ENCODE results near the gene LAMTOR4. TPM values are rescaled to one million over a fixed set of nuclear protein-coding genes. Genes with fewer than 3 reads are reported as not detected.

The LAMTOR4 gene
- total RNA-seq, 2 donors from 2014 or later = 124 to 145 TPM

GRCh38 chr7:100153708-100154535, 5.2 kb downstream of the LAMTOR4 start:
- no peak overlapping the region for H3K4me3 Mint-ChIP-seq
- H3K27me3 Mint-ChIP-seq = no peaks in the 10 kb centered on the region
- ATAC-seq (no peak), DNase-seq (ENCODE audit: low spot score) (no peak)
- peak overlapping the region in 1 of 2 donors; percentile 41 for H3K27ac Mint-ChIP-seq
- peaks cover 16% of the 10 kb centered on the region for H3K36me3 Mint-ChIP-seq
- H3K9me3 Mint-ChIP-seq = no peaks in the 10 kb centered on the region
- peaks cover 23 to 24% of the 10 kb centered on the region in 2 donors for H3K4me1 Mint-ChIP-seq (ENCODE audit: low read depth in 2 of 2)

- H3K27me3 Mint-ChIP-seq = no peaks in the 10 kb centered on the region
- H3K9me3 Mint-ChIP-seq = no peaks in the 10 kb centered on the region
- no peak for ATAC-seq
- no peak overlapping the region for H3K4me3 Mint-ChIP-seq
- peaks cover 16% of the 10 kb centered on the region for H3K36me3 Mint-ChIP-seq
- no peak overlapping the region for H3K27ac Mint-ChIP-seq
- H3K4me1 Mint-ChIP-seq (ENCODE audit: low read depth in 2 of 2) = peaks cover 23% of the 10 kb centered on the region in 2 donors
- no peak for DNase-seq (ENCODE audit: low spot score)
These were observed 6.2 kb downstream of the LAMTOR4 start for GRCh38 chr7:100154651-100155491.

- Mint-ChIP-seq H3K27me3 (no peaks in the 10 kb centered on the region), H3K27ac (peak overlapping the region in 1 of 2 donors; percentile 92), H3K9me3 (no peaks in the 10 kb centered on the region), H3K36me3 (peaks cover 8% of the 10 kb centered on the region), H3K4me1 (ENCODE audit: low read depth in 2 of 2) (peaks cover 15 to 17% of the 10 kb centered on the region in 2 donors), H3K4me3 (no peak overlapping the region)
- DNase-seq (ENCODE audit: low spot score) (no peak), ATAC-seq (no peak)
These were observed 7.0 kb downstream of the LAMTOR4 start for GRCh38 chr7:100155553-100156317.

- ATAC-seq (no peak), DNase-seq (ENCODE audit: low spot score) (no peak)
- Mint-ChIP-seq H3K4me1 (ENCODE audit: low read depth in 2 of 2) (peaks cover 15 to 17% of the 10 kb centered on the region in 2 donors), H3K27me3 (no peaks in the 10 kb centered on the region), H3K36me3 (peaks cover 8% of the 10 kb centered on the region), H3K4me3 (peak overlapping the region; percentile 80), H3K27ac (peak overlapping the region; percentile 66 to 92), H3K9me3 (no peaks in the 10 kb centered on the region)
These were observed 7.8 kb downstream of the LAMTOR4 start for GRCh38 chr7:100156331-100157068.

- no peak for ATAC-seq
- Mint-ChIP-seq H3K27me3 (no peaks in the 10 kb centered on the region), H3K4me1 (ENCODE audit: low read depth in 2 of 2) (peaks cover 14 to 17% of the 10 kb centered on the region in 2 donors), H3K9me3 (no peaks in the 10 kb centered on the region), H3K27ac (peak overlapping the region; percentile 66 to 92), H3K4me3 (peak overlapping the region; percentile 80), H3K36me3 (peaks cover 7% of the 10 kb centered on the region)
- no peak for DNase-seq (ENCODE audit: low spot score)
These were observed 8.3 kb downstream of the LAMTOR4 start for GRCh38 chr7:100157069-100157333.

- peak in 1 of 2 donors; percentile 4 for ATAC-seq
- H3K9me3 Mint-ChIP-seq = no peaks in the 10 kb centered on the region
- peak overlapping the region; percentile 66 to 92 for H3K27ac Mint-ChIP-seq
- no peaks in the 10 kb centered on the region for H3K27me3 Mint-ChIP-seq
- peaks cover 8 to 12% of the 10 kb centered on the region in 2 donors for H3K4me1 Mint-ChIP-seq (ENCODE audit: low read depth in 2 of 2)
- H3K4me3 Mint-ChIP-seq = peak overlapping the region; percentile 80
- peaks cover 2% of the 10 kb centered on the region for H3K36me3 Mint-ChIP-seq
- peak; percentile 40 for DNase-seq (ENCODE audit: low spot score)
These were observed 8.9 kb downstream of the LAMTOR4 start for GRCh38 chr7:100157334-100158228.

- Mint-ChIP-seq H3K4me1 (ENCODE audit: low read depth in 2 of 2) (peaks cover 6 to 11% of the 10 kb centered on the region in 2 donors), H3K27ac (peak within 1 kb of the TSS; percentile 71 to 92), H3K4me3 (peak within 1 kb of the TSS; percentile 80), H3K36me3 (no peaks in the 10 kb centered on the region), H3K9me3 (no peaks in the 10 kb centered on the region), H3K27me3 (no peaks in the 10 kb centered on the region)
- DNase-seq (ENCODE audit: low spot score) (peak; percentile 93), ATAC-seq (peak; percentile 94 to 95)
These were observed 9.7 kb downstream of the LAMTOR4 start, which contains the start of gene TRAPPC14 for GRCh38 chr7:100158229-100159098. TRAPPC14 (minus strand) TSS chr7:100158723; CDS start chr7:100158499, 224 bp downstream.

GRCh38 chr7:100159099-100159623, 10.4 kb downstream of the LAMTOR4 start:
- no peak for ATAC-seq
- Mint-ChIP-seq H3K4me3 (peak overlapping the region; percentile 78), H3K9me3 (no peaks in the 10 kb centered on the region), H3K36me3 (no peaks in the 10 kb centered on the region), H3K27me3 (no peaks in the 10 kb centered on the region), H3K4me1 (ENCODE audit: low read depth in 2 of 2) (peaks cover 6 to 7% of the 10 kb centered on the region in 2 donors), H3K27ac (peak overlapping the region; percentile 71 to 79)
- peak; percentile 34 for DNase-seq (ENCODE audit: low spot score)

- Mint-ChIP-seq H3K27ac (no peak overlapping the region), H3K9me3 (no peaks in the 10 kb centered on the region), H3K4me3 (peak overlapping the region; percentile 34), H3K4me1 (ENCODE audit: low read depth in 2 of 2) (peaks cover 6 to 7% of the 10 kb centered on the region in 2 donors), H3K36me3 (no peaks in the 10 kb centered on the region), H3K27me3 (no peaks in the 10 kb centered on the region)
- ATAC-seq (no peak), DNase-seq (ENCODE audit: low spot score) (no peak)
These were observed 11.3 kb downstream of the LAMTOR4 start for GRCh38 chr7:100160067-100160466.

GRCh38 chr7:100163006-100163531, 14.4 kb downstream of the LAMTOR4 start:
- Mint-ChIP-seq H3K27ac (no peak overlapping the region), H3K27me3 (peaks cover 23 to 29% of the 10 kb centered on the region in 2 donors), H3K4me3 (no peak overlapping the region), H3K36me3 (no peaks in the 10 kb centered on the region), H3K4me1 (ENCODE audit: low read depth in 2 of 2) (peaks cover 8 to 20% of the 10 kb centered on the region in 2 donors), H3K9me3 (no peaks in the 10 kb centered on the region)
- DNase-seq (ENCODE audit: low spot score) (no peak), ATAC-seq (no peak)

- Mint-ChIP-seq H3K4me1 (ENCODE audit: low read depth in 2 of 2) (peaks cover 16 to 28% of the 10 kb centered on the region in 2 donors), H3K4me3 (no peak overlapping the region), H3K9me3 (no peaks in the 10 kb centered on the region), H3K27ac (no peak overlapping the region), H3K36me3 (no peaks in the 10 kb centered on the region), H3K27me3 (peaks cover 30 to 37% of the 10 kb centered on the region in 2 donors)
- no peak for ATAC-seq
- DNase-seq (ENCODE audit: low spot score) = no peak
These were observed 15.2 kb downstream of the LAMTOR4 start for GRCh38 chr7:100163871-100164270.
